ENCODE results near the gene GNAS.

DNA sequence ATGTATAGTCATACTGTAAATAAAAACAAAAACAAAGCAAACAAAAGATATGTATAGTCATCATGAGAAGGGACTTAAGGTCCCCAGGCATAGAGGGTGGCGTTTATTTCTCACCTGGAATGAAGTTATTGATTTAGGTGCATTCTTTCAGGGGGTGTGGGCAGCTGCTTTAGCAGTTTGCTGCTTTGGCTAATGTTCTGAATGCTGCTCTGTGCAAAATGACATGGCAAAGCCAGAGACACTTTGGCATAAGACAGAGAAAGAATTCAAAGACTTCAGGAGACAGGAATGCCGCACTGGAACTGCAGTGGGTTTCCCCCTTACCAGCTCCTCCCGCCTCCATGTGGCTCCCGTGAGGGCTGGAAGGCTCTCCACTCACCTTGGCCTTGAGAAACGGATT lies 92.1 kb downstream of the GNAS start:
- no peak for TF ChIP-seq HDGF (IDR thresholded peaks at IDR 0.05; ENCODE audit: borderline replicate concordance)
- TF ChIP-seq, protein P1, sequence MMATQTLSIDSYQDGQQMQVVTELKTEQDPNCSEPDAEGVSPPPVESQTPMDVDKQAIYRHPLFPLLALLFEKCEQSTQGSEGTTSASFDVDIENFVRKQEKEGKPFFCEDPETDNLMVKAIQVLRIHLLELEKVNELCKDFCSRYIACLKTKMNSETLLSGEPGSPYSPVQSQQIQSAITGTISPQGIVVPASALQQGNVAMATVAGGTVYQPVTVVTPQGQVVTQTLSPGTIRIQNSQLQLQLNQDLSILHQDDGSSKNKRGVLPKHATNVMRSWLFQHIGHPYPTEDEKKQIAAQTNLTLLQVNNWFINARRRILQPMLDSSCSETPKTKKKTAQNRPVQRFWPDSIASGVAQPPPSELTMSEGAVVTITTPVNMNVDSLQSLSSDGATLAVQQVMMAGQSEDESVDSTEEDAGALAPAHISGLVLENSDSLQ (IDR thresholded peaks at IDR 0.05): no peak
- TF ChIP-seq FOXK2 (IDR thresholded peaks at IDR 0.05): no peak
- TF ChIP-seq FOXA1 (IDR thresholded peaks at IDR 0.05): no peak
- no peak for TF ChIP-seq ARNT (IDR thresholded peaks at IDR 0.05)
- no peak for TF ChIP-seq NFRKB (IDR thresholded peaks at IDR 0.05)
- TF ChIP-seq SUZ12 (IDR thresholded peaks at IDR 0.05): no peak
- no peak for TF ChIP-seq BHLHE40 (IDR thresholded peaks at IDR 0.05; ENCODE audit: borderline replicate concordance)
- no peak for TF ChIP-seq SP1 (IDR thresholded peaks at IDR 0.05)
- no peak for TF ChIP-seq TARDBP (IDR thresholded peaks at IDR 0.05)
- no peak for TF ChIP-seq FOXM1 (IDR thresholded peaks at IDR 0.05; ENCODE audit: borderline replicate concordance)
